Panc1 (cell line): Measurements from ENCODE around the gene GLIS1. TPM values are rescaled to one million over a fixed set of nuclear protein-coding genes. Genes with fewer than 3 reads are reported as not detected.

Experiments
- ATAC-seq: fragments of 200-7000 bp; cut with Tn5 transposase; 2 replicates; pipeline ENCODE4 v1.9.1; 2020; ENCODE audit warnings: mild to moderate bottlenecking, moderate library complexity
- BruUV-seq: library from RNA; stranded (reverse); fragments of 400-500 nt; replicated peaks from 2 replicates; lab custom pipeline; 2021; lab: Mats Ljungman, UMichigan
- CTCF ChIA-PET: fragments of 300-600 bp; sonication (Branson Sonifier 250); formaldehyde crosslinking; loops from one replicate; lab custom pipeline; 2022; ENCODE audit warnings: antibody characterized with exemption; lab: Charles Lee
- POLR2A ChIA-PET: fragments of 300-600 bp; sonication (Branson Sonifier 250); formaldehyde crosslinking; loops from one replicate; lab custom pipeline; 2022; ENCODE audit warnings: antibody characterized with exemption; lab: Charles Lee
- DNase-seq: peaks from one replicate; pipeline ENCODE4 v3.0.0-alpha.2; 2010; ENCODE audit warnings: low read depth, low spot score
- H3K27ac ChIP-seq: 2 replicates; pipeline ENCODE4 v1.5.1; 2011; ENCODE audit warnings: mild to moderate bottlenecking, low read length, inconsistent platforms
- H3K27me3 ChIP-seq: fragments of 200-500 bp; sonication (Bioruptor generic); 2 replicates; pipeline ENCODE4 v1.6.0; 2014; ENCODE audit warnings: low read length, inconsistent platforms; ENCODE audit not compliant: control insufficient read depth, insufficient read depth
- H3K36me3 ChIP-seq: fragments of 200-500 bp; sonication (Bioruptor generic); 2 replicates; pipeline ENCODE4 v1.5.1; 2014; ENCODE audit warnings: inconsistent platforms, mild to moderate bottlenecking, low read length, moderate library complexity; ENCODE audit not compliant: control insufficient read depth, insufficient read depth
- H3K4me1 ChIP-seq: 2 replicates; pipeline ENCODE4 v1.5.1; 2011; ENCODE audit warnings: inconsistent platforms, mild to moderate bottlenecking, low read length, moderate library complexity; ENCODE audit not compliant: control insufficient read depth, insufficient read depth
- H3K4me3 ChIP-seq, 2 experiments: 2 replicates each; pipeline ENCODE4 v1.5.1; 2011 to 2012; ENCODE audit warnings: low read depth in 2 of 2, low read length in 2 of 2, mild to moderate bottlenecking in 2 of 2, inconsistent platforms in 1 of 2, moderate library complexity in 1 of 2
- H3K9me3 ChIP-seq: fragments of 200-500 bp; sonication (Bioruptor generic); 2 replicates; pipeline ENCODE4 v1.5.1; 2014; ENCODE audit warnings: low read depth, mild to moderate bottlenecking, inconsistent platforms, low read length, moderate library complexity; ENCODE audit not compliant: control insufficient read depth, insufficient read depth
- POLR2AphosphoS5 ChIP-seq: IDR thresholded peaks from 2 replicates; pipeline ENCODE4 v1.6.1; 2012; ENCODE audit warnings: mild to moderate bottlenecking, low read depth, low read length, moderate library complexity
- SIN3A ChIP-seq: IDR thresholded peaks from 2 replicates; pipeline ENCODE4 v1.6.1; 2012; ENCODE audit warnings: low read depth, mild to moderate bottlenecking, low read length, moderate library complexity, borderline replicate concordance; ENCODE audit not compliant: insufficient read depth
- TCF7L2 ChIP-seq: IDR thresholded peaks from 2 replicates; pipeline ENCODE4 v1.6.1; 2011; ENCODE audit warnings: mild to moderate bottlenecking, low read depth, low read length, inconsistent platforms
- in situ Hi-C: cut with HindIII; loops from 2 replicates; pipeline ENCODE4 v1.10.0; 2016; ENCODE audit warnings: low sequenced_read_pairs, low pct_unique_long_range_greater_than_20kb
- intact Hi-C: fragments of 100-400 bp; cut with micrococcal nuclease; formaldehyde crosslinking; loops from one replicate; pipeline ENCODE4 v1.10.0; 2022; ENCODE audit not compliant: unreplicated experiment
- total RNA-seq: library from RNA; stranded (reverse); gene quantifications from one replicate; pipeline ENCODE4 v1.2.1, GENCODE V29; 2021; ENCODE audit not compliant: unreplicated experiment
- TF ChIP-seq, protein P1 (sequence below): fragments of 450-650 bp; IDR thresholded peaks from 2 replicates; pipeline ENCODE4 v1.5.1; 2017; ENCODE audit warnings: mild to moderate bottlenecking
- TF ChIP-seq, protein P2 (sequence below), 2 experiments: IDR thresholded peaks; 2 replicates each; pipeline ENCODE4 v1.6.1; 2011 to 2012; ENCODE audit warnings: low read depth in 2 of 2, control low read depth in 1 of 2, low read length in 1 of 2, mild to moderate bottlenecking in 1 of 2, moderate library complexity in 1 of 2; ENCODE audit not compliant: insufficient read depth in 1 of 2

GLIS1 gene
- total RNA-seq, 1 experiment from 2014 or later: 0.28 TPM

GRCh38 chr1:53525595-53525994 lies 213.4 kb downstream of the GLIS1 start:
- intact Hi-C loops: no loop called here
- peak; percentile 62 for ATAC-seq
- Histone ChIP-seq H3K4me3 (no peak overlapping the region), H3K36me3 (no peaks in the 10 kb centered on the region), H3K9me3 (no peaks in the 10 kb centered on the region), H3K27ac (no peak overlapping the region), H3K4me1 (no peaks in the 10 kb centered on the region), H3K27me3 (no peaks in the 10 kb centered on the region)
- ChIA-PET CTCF (interaction anchor here (0.6 kb wide), 1 partner anchor 1006 kb away, joined by 9 read pairs; no protein-coding TSS in a partner anchor), POLR2A (no interaction called here)
- BruUV-seq: no TSS peak
- TF ChIP-seq, protein P1, sequence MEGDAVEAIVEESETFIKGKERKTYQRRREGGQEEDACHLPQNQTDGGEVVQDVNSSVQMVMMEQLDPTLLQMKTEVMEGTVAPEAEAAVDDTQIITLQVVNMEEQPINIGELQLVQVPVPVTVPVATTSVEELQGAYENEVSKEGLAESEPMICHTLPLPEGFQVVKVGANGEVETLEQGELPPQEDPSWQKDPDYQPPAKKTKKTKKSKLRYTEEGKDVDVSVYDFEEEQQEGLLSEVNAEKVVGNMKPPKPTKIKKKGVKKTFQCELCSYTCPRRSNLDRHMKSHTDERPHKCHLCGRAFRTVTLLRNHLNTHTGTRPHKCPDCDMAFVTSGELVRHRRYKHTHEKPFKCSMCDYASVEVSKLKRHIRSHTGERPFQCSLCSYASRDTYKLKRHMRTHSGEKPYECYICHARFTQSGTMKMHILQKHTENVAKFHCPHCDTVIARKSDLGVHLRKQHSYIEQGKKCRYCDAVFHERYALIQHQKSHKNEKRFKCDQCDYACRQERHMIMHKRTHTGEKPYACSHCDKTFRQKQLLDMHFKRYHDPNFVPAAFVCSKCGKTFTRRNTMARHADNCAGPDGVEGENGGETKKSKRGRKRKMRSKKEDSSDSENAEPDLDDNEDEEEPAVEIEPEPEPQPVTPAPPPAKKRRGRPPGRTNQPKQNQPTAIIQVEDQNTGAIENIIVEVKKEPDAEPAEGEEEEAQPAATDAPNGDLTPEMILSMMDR: no peak
- TF ChIP-seq, protein P2, sequence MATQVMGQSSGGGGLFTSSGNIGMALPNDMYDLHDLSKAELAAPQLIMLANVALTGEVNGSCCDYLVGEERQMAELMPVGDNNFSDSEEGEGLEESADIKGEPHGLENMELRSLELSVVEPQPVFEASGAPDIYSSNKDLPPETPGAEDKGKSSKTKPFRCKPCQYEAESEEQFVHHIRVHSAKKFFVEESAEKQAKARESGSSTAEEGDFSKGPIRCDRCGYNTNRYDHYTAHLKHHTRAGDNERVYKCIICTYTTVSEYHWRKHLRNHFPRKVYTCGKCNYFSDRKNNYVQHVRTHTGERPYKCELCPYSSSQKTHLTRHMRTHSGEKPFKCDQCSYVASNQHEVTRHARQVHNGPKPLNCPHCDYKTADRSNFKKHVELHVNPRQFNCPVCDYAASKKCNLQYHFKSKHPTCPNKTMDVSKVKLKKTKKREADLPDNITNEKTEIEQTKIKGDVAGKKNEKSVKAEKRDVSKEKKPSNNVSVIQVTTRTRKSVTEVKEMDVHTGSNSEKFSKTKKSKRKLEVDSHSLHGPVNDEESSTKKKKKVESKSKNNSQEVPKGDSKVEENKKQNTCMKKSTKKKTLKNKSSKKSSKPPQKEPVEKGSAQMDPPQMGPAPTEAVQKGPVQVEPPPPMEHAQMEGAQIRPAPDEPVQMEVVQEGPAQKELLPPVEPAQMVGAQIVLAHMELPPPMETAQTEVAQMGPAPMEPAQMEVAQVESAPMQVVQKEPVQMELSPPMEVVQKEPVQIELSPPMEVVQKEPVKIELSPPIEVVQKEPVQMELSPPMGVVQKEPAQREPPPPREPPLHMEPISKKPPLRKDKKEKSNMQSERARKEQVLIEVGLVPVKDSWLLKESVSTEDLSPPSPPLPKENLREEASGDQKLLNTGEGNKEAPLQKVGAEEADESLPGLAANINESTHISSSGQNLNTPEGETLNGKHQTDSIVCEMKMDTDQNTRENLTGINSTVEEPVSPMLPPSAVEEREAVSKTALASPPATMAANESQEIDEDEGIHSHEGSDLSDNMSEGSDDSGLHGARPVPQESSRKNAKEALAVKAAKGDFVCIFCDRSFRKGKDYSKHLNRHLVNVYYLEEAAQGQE (IDR thresholded peaks at IDR 0.05; ENCODE audit: insufficient read depth in 1 of 2, low read depth in 2 of 2, low read length in 1 of 2): no peak
- TF ChIP-seq TCF7L2: no peak
- no peak for TF ChIP-seq POLR2AphosphoS5
- no peak for TF ChIP-seq SIN3A
- no peak for DNase-seq
- in situ Hi-C loops: no loop called here

DNA sequence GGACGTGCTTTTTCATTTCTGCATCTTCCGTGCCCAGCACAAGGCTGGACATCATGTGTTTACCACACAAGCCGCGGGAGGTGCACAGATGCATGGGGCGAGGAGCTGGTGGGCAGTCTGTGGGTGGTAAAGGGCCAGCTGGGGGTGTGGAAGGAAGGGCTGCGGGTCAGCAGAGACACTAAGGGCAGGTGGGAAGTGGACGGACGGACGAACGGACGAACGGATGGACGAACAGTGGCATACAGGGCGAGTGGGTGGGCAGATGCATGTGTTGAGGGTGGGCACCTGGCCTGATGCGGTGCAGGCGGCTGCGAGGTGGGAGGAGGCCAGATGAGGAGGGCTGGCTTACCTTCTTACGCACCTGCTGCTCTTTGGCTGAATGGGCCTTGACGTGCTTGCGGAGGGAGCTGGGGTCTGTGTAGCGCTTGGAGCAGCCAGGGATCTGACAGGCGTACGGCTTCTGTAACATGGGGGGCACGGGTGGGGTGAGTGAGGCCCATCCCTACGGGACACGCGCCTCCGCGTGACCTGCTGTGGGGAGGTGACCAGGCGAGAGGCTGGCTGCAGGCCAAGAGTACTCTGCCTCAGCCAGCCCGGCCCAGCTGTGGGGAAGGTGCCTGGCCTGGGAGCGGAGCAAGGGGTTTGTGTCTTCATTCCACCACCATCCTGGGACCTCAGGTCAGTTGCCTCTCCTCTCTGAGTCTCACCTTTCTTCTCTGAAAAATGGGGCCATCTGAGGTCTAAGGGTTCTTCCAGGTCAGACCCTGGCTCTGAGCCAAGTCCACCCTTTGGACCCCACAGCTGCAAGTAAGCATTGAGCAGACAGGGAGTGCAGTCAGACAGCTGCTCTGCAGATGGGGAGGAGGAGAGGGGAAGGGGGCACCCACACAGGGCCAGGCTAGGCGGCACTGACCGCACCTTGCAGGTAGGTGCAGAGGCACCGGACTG lies 214.3 kb downstream of the GLIS1 start:
- no peak for ATAC-seq
- TF ChIP-seq, protein P2 (IDR thresholded peaks at IDR 0.05; ENCODE audit: insufficient read depth in 1 of 2, low read depth in 2 of 2, low read length in 1 of 2): no peak
- TF ChIP-seq, protein P1: no peak
- no peak for TF ChIP-seq TCF7L2
- TF ChIP-seq POLR2AphosphoS5: no peak
- no peak for TF ChIP-seq SIN3A
- Histone ChIP-seq H3K36me3 (no peaks in the 10 kb centered on the region), H3K4me1 (no peaks in the 10 kb centered on the region), H3K27ac (no peak overlapping the region), H3K4me3 (no peak overlapping the region), H3K27me3 (no peaks in the 10 kb centered on the region), H3K9me3 (no peaks in the 10 kb centered on the region)
- in situ Hi-C loops (no loop called here), intact Hi-C loops (no loop called here)
- BruUV-seq: no TSS peak
- DNase-seq: no peak
- ChIA-PET POLR2A (no interaction called here), CTCF (interaction anchor here (0.6 kb wide), 1 partner anchor 1007 kb away, joined by 9 read pairs; no protein-coding TSS in a partner anchor)
